GM12878 (cell line): ENCODE measurements around the gene PTPRD. TPM values are rescaled to one million over a fixed set of nuclear protein-coding genes. Genes with fewer than 3 reads are reported as not detected.

ENCODE experiments used
- ATAC-seq: fragments of 200-7000 bp; cut with Tn5 transposase; 3 replicates; pipeline ENCODE4 v1.9.1; 2020; ENCODE audit warnings: mild to moderate bottlenecking, moderate library complexity
- BruUV-seq: library from RNA; stranded (reverse); fragments of 400-500 nt; replicated peaks from 2 replicates; lab custom pipeline; 2021; lab: Mats Ljungman, UMichigan
- CTCF ChIA-PET: fragments of 300-600 bp; sonication (Branson Sonifier 250); formaldehyde crosslinking; extraction: SDS; loops from one replicate; lab custom pipeline; 2021; ENCODE audit warnings: inconsistent platforms; lab: Yijun Ruan, JAX
- POLR2A ChIA-PET: fragments of 350-600 bp; formaldehyde crosslinking; extraction: SDS; loops from one replicate; lab custom pipeline; 2021; ENCODE audit warnings: inconsistent platforms; lab: Charles Lee
- RAD21 ChIA-PET: fragments of 300-600 bp; sonication (Branson Sonifier 250); formaldehyde crosslinking; loops from one replicate; lab custom pipeline; 2023; ENCODE audit warnings: antibody characterized with exemption; ENCODE audit not compliant: unreplicated experiment; lab: Charles Lee
- SMC1A ChIA-PET: fragments of 300-600 bp; sonication (Branson Sonifier 250); formaldehyde crosslinking; loops from one replicate; lab custom pipeline; 2023; ENCODE audit not compliant: unreplicated experiment, uncharacterized antibody; lab: Charles Lee
- DNase-seq: peaks from one replicate; pipeline ENCODE4 v3.0.0-alpha.2; 2011; ENCODE audit warnings: low read depth, low spot score
- FAIRE-seq: peaks from 3 replicates; lab custom pipeline; 2011; peaks lifted over from hg19 to GRCh38; lab: Jason Lieb, UNC
- H2AFZ ChIP-seq: 2 replicates; pipeline ENCODE4 v1.6.0; 2011; ENCODE audit warnings: low read depth, low read length, control low read depth; ENCODE audit not compliant: control insufficient read depth
- H3K27ac ChIP-seq: 2 replicates; pipeline ENCODE4 v1.5.1; 2011; ENCODE audit warnings: control low read depth; ENCODE audit not compliant: control insufficient read depth, insufficient read depth
- H3K27me3 ChIP-seq, 2 experiments: replicated peaks in 1 of 2; 2 replicates each; pipeline versions ENCODE4 v1.6.0 to v1.6.1; 2011; ENCODE audit warnings: low read length in 1 of 2; ENCODE audit not compliant: control insufficient read depth in 2 of 2, insufficient read depth in 2 of 2
- H3K36me3 ChIP-seq, 2 experiments: 2 replicates each; pipeline ENCODE4 v1.5.1; 2011; ENCODE audit warnings: low read length in 1 of 2; ENCODE audit not compliant: control insufficient read depth in 2 of 2, insufficient read depth in 2 of 2
- H3K4me1 ChIP-seq: 2 replicates; pipeline ENCODE4 v1.6.1; 2011; ENCODE audit warnings: mild to moderate bottlenecking, low read length, moderate library complexity, mixed read lengths; ENCODE audit not compliant: control insufficient read depth, insufficient read depth
- H3K4me2 ChIP-seq: 2 replicates; pipeline ENCODE4 v1.6.0; 2011; ENCODE audit warnings: control low read depth; ENCODE audit not compliant: control insufficient read depth, insufficient read depth
- H3K4me3 ChIP-seq: fragments of 200-600 bp; sonication (generic); 2 replicates; pipeline ENCODE4 v1.5.1; 2016
- H3K79me2 ChIP-seq: 2 replicates; pipeline ENCODE4 v1.6.0; 2011; ENCODE audit warnings: low read length; ENCODE audit not compliant: control insufficient read depth, insufficient read depth
- H3K9ac ChIP-seq: 2 replicates; pipeline ENCODE4 v1.8.0; 2011; ENCODE audit warnings: low read length, control low read depth, mixed read lengths; ENCODE audit not compliant: control insufficient read depth, insufficient read depth
- H3K9me3 ChIP-seq: replicated peaks from 3 replicates; pipeline ENCODE4 v1.5.1; 2011; ENCODE audit warnings: mild to moderate bottlenecking, low read length; ENCODE audit not compliant: control insufficient read depth, insufficient read depth
- H4K20me1 ChIP-seq: 2 replicates; pipeline ENCODE4 v1.6.0; 2011; ENCODE audit not compliant: control insufficient read depth, insufficient read depth
- KLF5 ChIP-seq: fragments of 450-650 bp; IDR thresholded peaks from 2 replicates; pipeline ENCODE4 v1.6.1; 2014; ENCODE audit warnings: mild to moderate bottlenecking; ENCODE audit not compliant: partially characterized antibody
- POLR2AphosphoS5 ChIP-seq: IDR thresholded peaks from 2 replicates; pipeline ENCODE4 v1.6.1; 2011; ENCODE audit warnings: mild to moderate bottlenecking, low read length, inconsistent platforms
- SIX5 ChIP-seq: IDR thresholded peaks from 2 replicates; pipeline ENCODE4 v1.6.1; 2011; ENCODE audit warnings: mild to moderate bottlenecking, low read depth, low read length, moderate library complexity; ENCODE audit not compliant: severe bottlenecking
- ZZZ3 ChIP-seq: IDR thresholded peaks from 2 replicates; pipeline ENCODE4 v1.6.1; 2011; ENCODE audit warnings: low read depth; ENCODE audit not compliant: control insufficient read depth, insufficient read length
- WGBS: methylation state at CpG from one replicate; pipeline ENCODE4 v1.1.6; 2016; ENCODE audit warnings: low lambda C conversion rate; ENCODE audit not compliant: insufficient replicate concordance, insufficient coverage; ENCODE audit errors: missing lambda C conversion rate; 5-methylcytosine and 5-hydroxymethylcytosine counted together
- in situ Hi-C: fragments of 300-500 bp; cut with MboI; formaldehyde crosslinking; loops from 9 replicates; pipeline ENCODE4 v1.14.3; 2018; ENCODE audit warnings: mixed read lengths
- intact Hi-C: fragments of 100-400 bp; cut with micrococcal nuclease; formaldehyde crosslinking; loops from one replicate; pipeline ENCODE4 v1.14.2; 2022; ENCODE audit not compliant: unreplicated experiment
- polyA plus RNA-seq, 11 experiments: library from polyadenylated mRNA; depleted of rRNA in 4 of 11; unstranded in 6 of 11; stranded (reverse) in 5 of 11; fragments of >200 nt; fragmentation: Nextera tagmentation in 4 of 11; fragmentation: Illumina TruSeq in 1 of 11; extraction: Ambion mirVana in 4 of 11; extraction: Trizol in 1 of 11; gene quantifications; 1 replicate in 1 of 11; 2 replicates in 10 of 11; pipeline versions ENCODE4 v1.2.1 to v1.2.3, GENCODE V29; 2011 to 2016; ENCODE audit warnings: inconsistent platforms in 2 of 11, missing spikeins in 2 of 11, low read depth in 1 of 11
- total RNA-seq, 4 experiments: library from RNA; depleted of rRNA in 3 of 4; stranded (reverse); fragments of >200 nt in 3 of 4; fragmentation: Illumina TruSeq in 1 of 4; extraction: Trizol in 1 of 4; gene quantifications; 2 replicates each; pipeline versions ENCODE4 v1.2.1 to v1.2.3, GENCODE V29; 2013 to 2021
- TF ChIP-seq, protein P1 (sequence below): fragments of 450-650 bp; formaldehyde crosslinking; IDR thresholded peaks from 2 replicates; pipeline ENCODE4 v1.4.0; 2020; ENCODE audit warnings: mild to moderate bottlenecking, moderate library complexity

Gene PTPRD
- total and polyA plus RNA-seq, 10 of the 15 experiments (the other 5 are each of a cell fraction or from before 2014, with no cell fraction given): under 0.01 to 0.05 (median 0.01) TPM; not detected in 7

DNA sequence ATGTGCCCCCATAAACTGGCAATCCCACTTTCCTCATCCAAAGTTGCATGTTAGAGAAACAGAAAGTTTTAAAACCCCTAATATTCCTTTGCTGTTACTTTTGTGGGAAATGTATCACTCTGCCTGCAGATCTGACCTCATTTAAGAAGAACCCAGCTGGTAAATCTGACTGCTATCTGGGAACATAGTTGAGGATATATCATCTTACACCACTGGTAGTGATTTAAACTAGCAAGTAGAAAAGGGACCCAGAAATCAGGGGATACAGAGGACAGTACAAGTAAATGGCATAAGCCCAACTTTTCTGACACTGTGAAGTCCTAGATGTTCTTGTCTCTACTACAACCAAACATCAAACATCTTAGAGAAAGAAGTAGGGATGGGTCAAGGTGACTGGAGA, 1752.7 kb downstream of the PTPRD start (continued):
- TF ChIP-seq, protein P1, sequence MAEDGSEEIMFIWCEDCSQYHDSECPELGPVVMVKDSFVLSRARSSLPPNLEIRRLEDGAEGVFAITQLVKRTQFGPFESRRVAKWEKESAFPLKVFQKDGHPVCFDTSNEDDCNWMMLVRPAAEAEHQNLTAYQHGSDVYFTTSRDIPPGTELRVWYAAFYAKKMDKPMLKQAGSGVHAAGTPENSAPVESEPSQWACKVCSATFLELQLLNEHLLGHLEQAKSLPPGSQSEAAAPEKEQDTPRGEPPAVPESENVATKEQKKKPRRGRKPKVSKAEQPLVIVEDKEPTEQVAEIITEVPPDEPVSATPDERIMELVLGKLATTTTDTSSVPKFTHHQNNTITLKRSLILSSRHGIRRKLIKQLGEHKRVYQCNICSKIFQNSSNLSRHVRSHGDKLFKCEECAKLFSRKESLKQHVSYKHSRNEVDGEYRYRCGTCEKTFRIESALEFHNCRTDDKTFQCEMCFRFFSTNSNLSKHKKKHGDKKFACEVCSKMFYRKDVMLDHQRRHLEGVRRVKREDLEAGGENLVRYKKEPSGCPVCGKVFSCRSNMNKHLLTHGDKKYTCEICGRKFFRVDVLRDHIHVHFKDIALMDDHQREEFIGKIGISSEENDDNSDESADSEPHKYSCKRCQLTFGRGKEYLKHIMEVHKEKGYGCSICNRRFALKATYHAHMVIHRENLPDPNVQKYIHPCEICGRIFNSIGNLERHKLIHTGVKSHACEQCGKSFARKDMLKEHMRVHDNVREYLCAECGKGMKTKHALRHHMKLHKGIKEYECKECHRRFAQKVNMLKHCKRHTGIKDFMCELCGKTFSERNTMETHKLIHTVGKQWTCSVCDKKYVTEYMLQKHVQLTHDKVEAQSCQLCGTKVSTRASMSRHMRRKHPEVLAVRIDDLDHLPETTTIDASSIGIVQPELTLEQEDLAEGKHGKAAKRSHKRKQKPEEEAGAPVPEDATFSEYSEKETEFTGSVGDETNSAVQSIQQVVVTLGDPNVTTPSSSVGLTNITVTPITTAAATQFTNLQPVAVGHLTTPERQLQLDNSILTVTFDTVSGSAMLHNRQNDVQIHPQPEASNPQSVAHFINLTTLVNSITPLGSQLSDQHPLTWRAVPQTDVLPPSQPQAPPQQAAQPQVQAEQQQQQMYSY (CRISPR knock-in tag): no peak
- TF ChIP-seq SIX5 (no peak), ZZZ3 (no peak), POLR2AphosphoS5 (no peak)

DNA sequence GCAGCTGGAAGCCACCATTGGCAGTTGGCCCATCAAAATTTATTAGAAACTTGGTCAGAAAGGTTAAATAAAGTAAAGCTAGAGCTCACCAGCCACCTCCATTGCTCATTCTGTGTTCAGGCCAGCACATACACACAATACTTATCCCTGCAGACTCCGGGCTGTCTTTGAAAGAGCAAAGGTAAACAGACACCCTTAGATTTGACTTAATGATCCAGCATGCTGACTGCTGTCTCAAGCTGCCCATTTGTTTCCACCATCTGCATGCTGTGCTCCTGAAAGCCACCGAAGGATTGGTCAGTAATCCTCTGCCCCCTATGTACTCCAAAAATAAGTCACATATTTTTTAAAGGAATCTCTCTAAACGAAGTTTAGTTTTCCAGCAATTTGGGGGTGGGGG, 1753.4 kb downstream of the PTPRD start:
- ATAC-seq: no peak
- BruUV-seq: no TSS peak
- Histone ChIP-seq H3K27ac (no peak overlapping the region), H2AFZ (no peak overlapping the region), H3K9ac (no peak overlapping the region), H3K4me3 (no peak overlapping the region), H3K9me3 (no peaks in the 10 kb centered on the region), H3K4me1 (no peaks in the 10 kb centered on the region), H3K4me2 (no peak overlapping the region), H3K36me3 (no peaks in the 10 kb centered on the region), H3K79me2 (no peaks in the 10 kb centered on the region), H3K27me3 (peaks cover 4 to 8% of the 10 kb centered on the region in 2 experiments; a peak in 2 of 4 replicates), H4K20me1 (no peaks in the 10 kb centered on the region)
- TF ChIP-seq KLF5: no peak
- SMC1A ChIA-PET: no interaction called here
- POLR2A ChIA-PET: no interaction called here
- RAD21 ChIA-PET: no interaction called here
- CTCF ChIA-PET: interaction anchor here (0.7 kb wide), 1 partner anchor 12 kb away, joined by 3 read pairs; no protein-coding TSS in a partner anchor
- WGBS: 32% methylated on average over 3 of the region's 3 CpGs
- intact Hi-C loops (no loop called here), in situ Hi-C loops (loop anchor here (25.0 kb wide), 1 partner anchor 1672 kb away; no protein-coding TSS in a partner anchor)
- no peak for DNase-seq
- FAIRE-seq: no peak
